HCT116 (cell line): ENCODE data around the gene SYNGR1. TPM values are rescaled to one million over a fixed set of nuclear protein-coding genes. Genes with fewer than 3 reads are reported as not detected.

Source experiments
- ATAC-seq: fragments of 200-7000 bp; cut with Tn5 transposase; 2 replicates; pipeline ENCODE4 v1.9.1; 2020; ENCODE audit warnings: mild to moderate bottlenecking, moderate library complexity
- BruUV-seq: library from RNA; stranded (reverse); fragments of 400-500 nt; replicated peaks from 2 replicates; lab custom pipeline; 2021; lab: Mats Ljungman, UMichigan
- CTCF ChIA-PET: fragments of 300-600 bp; sonication (Branson Sonifier 250); formaldehyde crosslinking; loops from one replicate; lab custom pipeline; 2021; ENCODE audit warnings: antibody characterized with exemption; lab: Charles Lee
- POLR2A ChIA-PET: fragments of 300-600, 350-600 bp; sonication (Branson Sonifier 250); formaldehyde crosslinking; loops from one replicate; lab custom pipeline; 2021; ENCODE audit warnings: antibody characterized with exemption; lab: Charles Lee
- RAD21 ChIA-PET, 2 experiments: fragments of 300-600 bp; sonication (Branson Sonifier 250); formaldehyde crosslinking; loops; one replicate each; lab custom pipeline; 2023; ENCODE audit warnings: low total read pairs in 2 of 2; ENCODE audit not compliant: uncharacterized antibody in 2 of 2, unreplicated experiment in 2 of 2, low non-redundant PET in 1 of 2; lab: Charles Lee
- DNase-seq: peaks from one replicate; pipeline ENCODE4 v3.0.0-alpha.2; 2010; ENCODE audit warnings: low read depth, low spot score
- H2AFZ ChIP-seq: fragments of 200-600 bp; shearing (Covaris generic), sonication (generic); 2 replicates; pipeline ENCODE4 v1.6.1; 2017; ENCODE audit warnings: low read depth, mixed run types, mixed read lengths, antibody characterized with exemption, low read length; ENCODE audit not compliant: poor library complexity, severe bottlenecking
- H3K27ac ChIP-seq: 2 replicates; pipeline ENCODE4 v1.5.1; 2012; ENCODE audit warnings: low read depth, low read length
- H3K27me3 ChIP-seq: fragments of 200-600 bp; sonication (generic); 2 replicates; pipeline ENCODE4 v1.6.1; 2016; ENCODE audit warnings: mixed run types, low read length, mixed read lengths; ENCODE audit not compliant: insufficient read depth
- H3K36me3 ChIP-seq, 2 experiments: fragments of 200-500 bp in 1 of 2; fragments of 200-600 bp in 1 of 2; sonication (Bioruptor generic) in 1 of 2; sonication (generic) in 1 of 2; 2 replicates each; pipeline versions ENCODE4 v1.5.1 to v1.6.1; 2014 to 2016; ENCODE audit warnings: low read length in 2 of 2, inconsistent platforms in 1 of 2, mixed read lengths in 1 of 2, mixed run types in 1 of 2; ENCODE audit not compliant: insufficient read depth in 2 of 2, control insufficient read depth in 1 of 2
- H3K4me1 ChIP-seq, 2 experiments: fragments of 200-600 bp in 1 of 2; sonication (generic) in 1 of 2; 2 replicates each; pipeline versions ENCODE4 v1.5.1 to v1.6.1; 2012 to 2017; ENCODE audit warnings: low read length in 2 of 2, inconsistent platforms in 1 of 2, mild to moderate bottlenecking in 1 of 2, mixed read lengths in 1 of 2, mixed run types in 1 of 2, moderate library complexity in 1 of 2; ENCODE audit not compliant: insufficient read depth in 2 of 2, control insufficient read depth in 1 of 2
- H3K4me2 ChIP-seq: fragments of 200-600 bp; sonication (generic); 2 replicates; pipeline ENCODE4 v1.6.1; 2017; ENCODE audit warnings: mixed run types, low read length, mixed read lengths
- H3K4me3 ChIP-seq, 2 experiments: fragments of 200-600 bp in 1 of 2; sonication (generic) in 1 of 2; replicated peaks in 1 of 2; 2 replicates each; pipeline ENCODE4 v1.5.1; 2011 to 2016; ENCODE audit warnings: low read length in 2 of 2, control low read depth in 1 of 2, low read depth in 1 of 2, mild to moderate bottlenecking in 1 of 2, mixed read lengths in 1 of 2, mixed run types in 1 of 2
- H3K79me2 ChIP-seq: fragments of 200-600 bp; sonication (generic); 2 replicates; pipeline ENCODE4 v1.6.1; 2017; ENCODE audit warnings: mild to moderate bottlenecking, mixed run types, low read length, moderate library complexity, mixed read lengths; ENCODE audit not compliant: insufficient read depth
- H3K9ac ChIP-seq: fragments of 200-600 bp; sonication (generic); 2 replicates; pipeline ENCODE4 v1.6.1; 2016; ENCODE audit warnings: low read length, mixed read lengths
- H3K9me2 ChIP-seq: fragments of 200-600 bp; sonication (generic), shearing (Covaris generic); 2 replicates; pipeline ENCODE4 v1.6.1; 2017; ENCODE audit warnings: mixed run types, mild to moderate bottlenecking, moderate library complexity; ENCODE audit not compliant: insufficient read depth
- H3K9me3 ChIP-seq, 2 experiments: fragments of 200-500 bp in 1 of 2; fragments of 200-600 bp in 1 of 2; sonication (Bioruptor generic) in 1 of 2; sonication (generic) in 1 of 2; 2 replicates each; pipeline ENCODE4 v1.6.1; 2014 to 2017; ENCODE audit warnings: low read length in 2 of 2, mixed read lengths in 2 of 2, inconsistent platforms in 1 of 2, low read depth in 1 of 2, mild to moderate bottlenecking in 1 of 2, mixed run types in 1 of 2, moderate library complexity in 1 of 2; ENCODE audit not compliant: control insufficient read depth in 1 of 2, insufficient read depth in 1 of 2
- H4K20me1 ChIP-seq: fragments of 200-600 bp; sonication (generic), shearing (Covaris generic); 2 replicates; pipeline ENCODE4 v1.6.1; 2017; ENCODE audit warnings: mixed run types, mild to moderate bottlenecking, moderate library complexity; ENCODE audit not compliant: insufficient read depth
- CBX3 ChIP-seq: IDR thresholded peaks from 2 replicates; pipeline ENCODE4 v1.6.1; 2012; ENCODE audit warnings: low read depth
- CEBPB ChIP-seq: IDR thresholded peaks from 2 replicates; pipeline ENCODE4 v1.6.1; 2012; ENCODE audit warnings: low read depth
- EGR1 ChIP-seq: IDR thresholded peaks from 2 replicates; pipeline ENCODE4 v1.6.1; 2012; ENCODE audit warnings: low read depth
- EZH2phosphoT487 ChIP-seq: fragments of 200-600 bp; IDR thresholded peaks from 2 replicates; pipeline ENCODE4 v1.6.1; 2018; ENCODE audit warnings: antibody characterized with exemption, borderline replicate concordance
- FOSL1 ChIP-seq: IDR thresholded peaks from 2 replicates; pipeline ENCODE4 v1.6.1; 2012; ENCODE audit warnings: low read depth
- JUND ChIP-seq: IDR thresholded peaks from 2 replicates; pipeline ENCODE4 v1.6.1; 2012
- POLR2A ChIP-seq: IDR thresholded peaks from 2 replicates; pipeline ENCODE4 v1.7.0; 2011; ENCODE audit warnings: borderline replicate concordance; ENCODE audit not compliant: insufficient read depth, insufficient read length; ENCODE audit errors: extremely low read depth
- POLR2AphosphoS5 ChIP-seq: IDR thresholded peaks from 2 replicates; pipeline ENCODE4 v1.6.1; 2011; ENCODE audit warnings: mild to moderate bottlenecking, low read depth, low read length, moderate library complexity
- RAD21 ChIP-seq: IDR thresholded peaks from 2 replicates; pipeline ENCODE4 v1.6.1; 2012; ENCODE audit warnings: low read depth, mild to moderate bottlenecking
- SIN3A ChIP-seq: IDR thresholded peaks from 2 replicates; pipeline ENCODE4 v1.6.1; 2012; ENCODE audit warnings: low read depth
- SP1 ChIP-seq: IDR thresholded peaks from 2 replicates; pipeline ENCODE4 v1.6.1; 2012; ENCODE audit warnings: low read depth
- SRF ChIP-seq: IDR thresholded peaks from 2 replicates; pipeline ENCODE4 v1.6.1; 2012; ENCODE audit warnings: low read depth
- YY1 ChIP-seq: IDR thresholded peaks from 2 replicates; pipeline ENCODE4 v1.6.1; 2011; ENCODE audit warnings: low read length, low read depth, moderate library complexity, mild to moderate bottlenecking; ENCODE audit not compliant: insufficient replicate concordance; ENCODE audit errors: extremely low read depth
- ZBTB33 ChIP-seq: IDR thresholded peaks from 2 replicates; pipeline ENCODE4 v1.6.1; 2011; ENCODE audit warnings: mild to moderate bottlenecking, low read length, moderate library complexity; ENCODE audit not compliant: insufficient replicate concordance; ENCODE audit errors: extremely low read depth
- ZFX ChIP-seq: fragments of 450-650 bp; IDR thresholded peaks from 2 replicates; pipeline ENCODE4 v1.6.1; 2017
- ZNF274 ChIP-seq: fragments of 200-500 bp; sonication (Bioruptor generic); IDR thresholded peaks from 2 replicates; pipeline ENCODE4 v1.6.1; 2014; ENCODE audit warnings: mild to moderate bottlenecking, low read depth, low read length, inconsistent platforms
- intact Hi-C: fragments of 100-400 bp; cut with micrococcal nuclease; formaldehyde crosslinking; loops from 2 replicates; pipeline ENCODE4 v1.10.0; 2022
- total RNA-seq: library from RNA; stranded (reverse); gene quantifications from one replicate; pipeline ENCODE4 v1.2.1, GENCODE V29; 2021; ENCODE audit not compliant: unreplicated experiment
- TF ChIP-seq, protein P1 (sequence below): IDR thresholded peaks from 2 replicates; pipeline ENCODE4 v1.6.1; 2012
- TF ChIP-seq, protein P2 (sequence below): IDR thresholded peaks from 2 replicates; pipeline ENCODE4 v1.6.1; 2012

SYNGR1 gene
- total RNA-seq, 1 experiment from 2014 or later = 20.7 TPM

- no TSS peak for BruUV-seq
- Histone ChIP-seq H3K27me3 (no peaks in the 10 kb centered on the region), H3K27ac (no peak overlapping the region), H3K9ac (no peak overlapping the region), H3K4me1 (no peaks in the 10 kb centered on the region), H3K79me2 (no peaks in the 10 kb centered on the region), H3K9me2 (no peaks in the 10 kb centered on the region), H3K4me2 (no peak overlapping the region), H2AFZ (no peak overlapping the region), H3K9me3 (peaks cover 0 to 4% of the 10 kb centered on the region in 2 experiments; a peak in 2 of 4 replicates), H3K36me3 (no peaks in the 10 kb centered on the region), H4K20me1 (no peaks in the 10 kb centered on the region), H3K4me3 (no peak overlapping the region)
- TF ChIP-seq SP1 (no peak), POLR2AphosphoS5 (no peak), JUND (no peak), YY1 (no peak), SIN3A (no peak), SRF (no peak), ZNF274 (no peak), ZFX (no peak), ZBTB33 (no peak), POLR2A (no peak), EZH2phosphoT487 (no peak), CBX3 (no peak), FOSL1 (no peak), EGR1 (no peak), RAD21 (no peak), CEBPB (no peak)
- TF ChIP-seq, protein P1, sequence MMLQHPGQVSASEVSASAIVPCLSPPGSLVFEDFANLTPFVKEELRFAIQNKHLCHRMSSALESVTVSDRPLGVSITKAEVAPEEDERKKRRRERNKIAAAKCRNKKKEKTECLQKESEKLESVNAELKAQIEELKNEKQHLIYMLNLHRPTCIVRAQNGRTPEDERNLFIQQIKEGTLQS = no peak
- TF ChIP-seq, protein P2, sequence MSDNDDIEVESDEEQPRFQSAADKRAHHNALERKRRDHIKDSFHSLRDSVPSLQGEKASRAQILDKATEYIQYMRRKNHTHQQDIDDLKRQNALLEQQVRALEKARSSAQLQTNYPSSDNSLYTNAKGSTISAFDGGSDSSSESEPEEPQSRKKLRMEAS = no peak
- intact Hi-C loops = no loop called here
- ChIA-PET POLR2A (interaction anchor here (0.7 kb wide), 1 partner anchor 59 kb away, joined by 3 read pairs; no protein-coding TSS in a partner anchor), RAD21 (interaction anchor here in 1 of 2 experiments (0.6 kb wide), 1 partner anchor 61 kb away, joined by 5 read pairs; no protein-coding TSS in a partner anchor), CTCF (interaction anchor here (0.6 kb wide), 1 partner anchor 18 kb away, joined by 3 read pairs; no protein-coding TSS in a partner anchor)
- DNase-seq (no peak), ATAC-seq (no peak)
These were observed 21.9 kb downstream of the SYNGR1 start for GRCh38 chr22:39371732-39372131.
